H1 (cell line): Measurements from ENCODE around the gene ARHGDIB. TPM values are rescaled to one million over a fixed set of nuclear protein-coding genes. Genes with fewer than 3 reads are reported as not detected.
A peak's percentile ranks its signal among the peaks of the same experiment; 100 is the strongest.

Experiments used
- CTCF ChIA-PET: fragments of 300-600 bp; sonication (Branson Sonifier 250); formaldehyde crosslinking; loops from one replicate; lab custom pipeline; 2021; ENCODE audit not compliant: partially characterized antibody; lab: Charles Lee
- POLR2A ChIA-PET: fragments of 300-600 bp; sonication (Branson Sonifier 250); formaldehyde crosslinking; loops from one replicate; lab custom pipeline; 2021; ENCODE audit warnings: inconsistent platforms; ENCODE audit not compliant: partially characterized antibody; lab: Charles Lee
- DNase-seq, 2 experiments: peaks; one replicate each; pipeline versions ENCODE4 v3.0.0 to v3.0.0-alpha.2; 2010 to 2022; ENCODE audit warnings: low spot score in 2 of 2, low read depth in 1 of 2, mixed read lengths in 1 of 2
- FAIRE-seq: peaks from 2 replicates; lab custom pipeline; 2011; peaks lifted over from hg19 to GRCh38; lab: Jason Lieb, UNC
- H2AFZ ChIP-seq: 2 replicates; pipeline ENCODE4 v1.8.1; 2012; ENCODE audit warnings: low read length, inconsistent platforms
- H2AK5ac ChIP-seq: 2 replicates; pipeline ENCODE4 v1.6.1; 2013; ENCODE audit warnings: low read depth, low read length
- H2BK120ac ChIP-seq: replicated peaks from 2 replicates; pipeline ENCODE3; 2013; ENCODE audit warnings: low read depth, low read length, inconsistent platforms
- H2BK12ac ChIP-seq: 2 replicates; pipeline ENCODE4 v1.6.1; 2013; ENCODE audit warnings: low read depth, low read length
- H2BK15ac ChIP-seq: 2 replicates; pipeline ENCODE4 v1.6.1; 2013; ENCODE audit warnings: low read length
- H2BK20ac ChIP-seq: 2 replicates; pipeline ENCODE4 v1.6.1; 2013; ENCODE audit warnings: low read length
- H2BK5ac ChIP-seq: 2 replicates; pipeline ENCODE4 v1.6.1; 2013; ENCODE audit warnings: low read depth, low read length
- H3K14ac ChIP-seq: 2 replicates; pipeline ENCODE4 v1.6.1; 2013; ENCODE audit warnings: inconsistent platforms; ENCODE audit not compliant: insufficient read length
- H3K18ac ChIP-seq: 2 replicates; pipeline ENCODE4 v1.6.1; 2013; ENCODE audit warnings: low read length; ENCODE audit errors: extremely low read depth
- H3K23ac ChIP-seq: 2 replicates; pipeline ENCODE4 v1.6.1; 2013; ENCODE audit warnings: inconsistent platforms; ENCODE audit not compliant: insufficient read length
- H3K23me2 ChIP-seq: 2 replicates; pipeline ENCODE4 v1.6.1; 2013; ENCODE audit warnings: low read depth, low read length
- H3K27ac ChIP-seq: 2 replicates; pipeline ENCODE4 v1.6.1; 2011; ENCODE audit warnings: low read depth, low read length, inconsistent platforms
- H3K27me3 ChIP-seq, 4 experiments: replicated peaks in 1 of 4; 1 replicate in 1 of 4; 2 replicates in 3 of 4; pipeline versions ENCODE4 v1.6.1 to v1.8.1; 2011 to 2013; ENCODE audit warnings: low read length in 3 of 4, mild to moderate bottlenecking in 3 of 4, inconsistent platforms in 2 of 4, mixed read lengths in 2 of 4, moderate library complexity in 1 of 4; ENCODE audit not compliant: control insufficient read depth in 3 of 4, insufficient read depth in 3 of 4; ENCODE audit errors: extremely low read depth in 1 of 4
- H3K36me3 ChIP-seq, 4 experiments: 2 replicates each; pipeline versions ENCODE4 v1.6.1 to v1.8.1; 2011 to 2013; ENCODE audit warnings: mild to moderate bottlenecking in 4 of 4, low read length in 3 of 4, moderate library complexity in 2 of 4, control low read depth in 1 of 4, inconsistent platforms in 1 of 4; ENCODE audit not compliant: insufficient read depth in 4 of 4, control insufficient read depth in 2 of 4
- H3K4ac ChIP-seq: replicated peaks from 2 replicates; pipeline ENCODE3; 2013; ENCODE audit warnings: low read length, low read depth, mixed read lengths, inconsistent platforms; ENCODE audit not compliant: insufficient read length
- H3K4me1 ChIP-seq, 4 experiments: replicated peaks in 1 of 4; 1 replicate in 1 of 4; 2 replicates in 3 of 4; pipeline versions ENCODE4 v1.6.1 to v1.8.1; 2011 to 2013; ENCODE audit warnings: low read length in 3 of 4, inconsistent platforms in 2 of 4, mixed read lengths in 1 of 4; ENCODE audit not compliant: insufficient read depth in 4 of 4, control insufficient read depth in 3 of 4
- H3K4me2 ChIP-seq, 2 experiments: 2 replicates each; pipeline versions ENCODE4 v1.6.1 to v1.8.1; 2011 to 2013; ENCODE audit warnings: low read depth in 2 of 2, low read length in 2 of 2, control low read depth in 1 of 2, inconsistent platforms in 1 of 2, mild to moderate bottlenecking in 1 of 2; ENCODE audit not compliant: insufficient read depth in 1 of 2
- H3K4me3 ChIP-seq, 4 experiments: fragments of 200-600, 300-600 bp in 1 of 4; sonication (generic), shearing (Covaris generic), sonication (Bioruptor Twin) in 1 of 4; 2 replicates each; pipeline versions ENCODE4 v1.5.1 to v1.8.1; 2011 to 2016; ENCODE audit warnings: low read length in 4 of 4, low read depth in 3 of 4, control low read depth in 2 of 4, inconsistent platforms in 2 of 4, mild to moderate bottlenecking in 2 of 4, mixed read lengths in 1 of 4, moderate library complexity in 1 of 4; ENCODE audit not compliant: insufficient read depth in 2 of 4; ENCODE audit errors: extremely low read depth in 1 of 4
- H3K56ac ChIP-seq: replicated peaks from 2 replicates; pipeline ENCODE3; 2013; ENCODE audit warnings: low read depth, mild to moderate bottlenecking, mixed read lengths, low read length, inconsistent platforms; ENCODE audit not compliant: insufficient read length
- H3K79me1 ChIP-seq: 2 replicates; pipeline ENCODE4 v1.6.1; 2013; ENCODE audit warnings: low read depth, low read length, control low read depth
- H3K79me2 ChIP-seq, 2 experiments: 2 replicates each; pipeline versions ENCODE4 v1.6.1 to v1.8.1; 2012 to 2013; ENCODE audit warnings: low read length in 2 of 2, mild to moderate bottlenecking in 2 of 2, inconsistent platforms in 1 of 2; ENCODE audit not compliant: insufficient read depth in 2 of 2, control insufficient read depth in 1 of 2
- H3K9ac ChIP-seq, 4 experiments: replicated peaks in 1 of 4; 1 replicate in 1 of 4; 2 replicates in 3 of 4; pipeline versions ENCODE4 v1.6.1 to v1.8.1; 2011 to 2013; ENCODE audit warnings: low read depth in 3 of 4, low read length in 3 of 4, control low read depth in 2 of 4, mild to moderate bottlenecking in 2 of 4, moderate library complexity in 2 of 4, inconsistent platforms in 1 of 4; ENCODE audit errors: extremely low read depth in 1 of 4
- H3K9me3 ChIP-seq, 2 experiments: 2 replicates each; pipeline versions ENCODE4 v1.6.1 to v1.8.1; 2012 to 2013; ENCODE audit warnings: mild to moderate bottlenecking in 2 of 2, moderate library complexity in 2 of 2, control low read depth in 1 of 2, inconsistent platforms in 1 of 2, low read depth in 1 of 2, low read length in 1 of 2, mixed read lengths in 1 of 2; ENCODE audit not compliant: insufficient read depth in 2 of 2
- H4K20me1 ChIP-seq, 2 experiments: replicated peaks in 1 of 2; 2 replicates each; pipeline versions ENCODE3 to v1.8.1; 2011 to 2013; ENCODE audit warnings: inconsistent platforms in 2 of 2, low read length in 2 of 2, mild to moderate bottlenecking in 1 of 2; ENCODE audit not compliant: insufficient read depth in 2 of 2, control insufficient read depth in 1 of 2
- H4K5ac ChIP-seq: 2 replicates; pipeline ENCODE4 v1.6.1; 2013; ENCODE audit warnings: low read length, low read depth, mixed read lengths, inconsistent platforms; ENCODE audit not compliant: insufficient read length
- H4K8ac ChIP-seq: 2 replicates; pipeline ENCODE4 v1.8.0; 2013; ENCODE audit warnings: mild to moderate bottlenecking, moderate library complexity, low read length, inconsistent platforms; ENCODE audit not compliant: insufficient read depth; ENCODE audit errors: extremely low read depth
- H4K91ac ChIP-seq: replicated peaks from 2 replicates; pipeline ENCODE3; 2013; ENCODE audit warnings: low read length, mixed read lengths, inconsistent platforms; ENCODE audit not compliant: insufficient read length
- BRCA1 ChIP-seq: IDR thresholded peaks from 2 replicates; pipeline ENCODE4 v1.6.1; 2012; ENCODE audit warnings: low read depth, low read length, improper control_type of control experiment
- CBX8 ChIP-seq: fragments of 300-800, 300-1000 bp; sonication (generic); IDR thresholded peaks from 2 replicates; pipeline ENCODE4 v1.7.1; 2016; ENCODE audit warnings: low read depth, low read length, borderline replicate concordance
- CHD1 ChIP-seq: IDR thresholded peaks from 2 replicates; pipeline ENCODE4 v1.6.1; 2012; ENCODE audit warnings: low read depth, low read length, improper control_type of control experiment
- POLR2A ChIP-seq, 2 experiments: IDR thresholded peaks; 1 replicate in 1 of 2; 2 replicates in 1 of 2; pipeline ENCODE4 v1.6.1; 2011; ENCODE audit warnings: low read depth in 2 of 2, low read length in 2 of 2, mild to moderate bottlenecking in 2 of 2; ENCODE audit errors: control extremely low read depth in 1 of 2
- SIRT6 ChIP-seq: IDR thresholded peaks from one replicate; pipeline ENCODE4 v1.7.1; 2012; ENCODE audit warnings: low read length, inconsistent platforms
- USF2 ChIP-seq: IDR thresholded peaks from 2 replicates; pipeline ENCODE4 v1.6.1; 2011; ENCODE audit warnings: low read length, improper control_type of control experiment
- WGBS, 2 experiments: shearing (Covaris generic) in 1 of 2; methylation state at CpG; one replicate each; pipeline versions ENCODE4 v1.1.6 to v1.1.7; 2013 to 2015; ENCODE audit warnings: low lambda C conversion rate in 2 of 2, mixed read lengths in 2 of 2, inconsistent platforms in 1 of 2, low coverage in 1 of 2, missing lambda C conversion rate in 1 of 2; ENCODE audit not compliant: insufficient replicate concordance in 2 of 2, insufficient coverage in 1 of 2, insufficient read length in 1 of 2; ENCODE audit errors: extremely low coverage in 1 of 2, missing lambda C conversion rate in 1 of 2; 5-methylcytosine and 5-hydroxymethylcytosine counted together
- polyA plus RNA-seq, 7 experiments: library from polyadenylated mRNA; depleted of rRNA in 3 of 7; stranded (reverse) in 5 of 7; unstranded in 2 of 7; fragments of >200 nt in 5 of 7; fragments of 200-250 nt in 2 of 7; gene quantifications; 1 replicate in 5 of 7; 2 replicates in 1 of 7; 4 replicates in 1 of 7; pipeline versions ENCODE4 v1.2.1 to v1.2.3, GENCODE V29; 2011 to 2013; ENCODE audit warnings: missing spikeins in 2 of 7, mixed read lengths in 2 of 7
- total RNA-seq: library from RNA; stranded (reverse); fragmentation: NEBNext Ultra II Directional; extraction: Animal tissue kit (Norgen Biotek cat#: 25700); gene quantifications from 2 replicates; pipeline ENCODE4 v1.2.1, GENCODE V29; 2021

The ARHGDIB gene
- total and polyA plus RNA-seq, 2 of the 8 experiments (the other 6 are each of a cell fraction or from before 2014, with no cell fraction given): 0.82 to 1.3 TPM

GRCh38 chr12:14984036-14984435 lies 22.6 kb upstream of the ARHGDIB start:
- H2BK120ac ChIP-seq: no peak overlapping the region
- ChIA-PET CTCF (interaction anchor here (0.8 to 2.1 kb wide), 4 partner anchors 10 to 173 kb away, joined by 3 to 9 read pairs (median 5); no protein-coding TSS in a partner anchor), POLR2A (interaction anchor here (0.5 kb wide), 1 partner anchor 181 kb away, joined by 3 read pairs; no protein-coding TSS in a partner anchor)
- H3K36me3 ChIP-seq: no peaks in the 10 kb centered on the region
- H3K56ac ChIP-seq: no peak overlapping the region
- no peak overlapping the region for H2BK12ac ChIP-seq
- H3K4me1 ChIP-seq: no peaks in the 10 kb centered on the region
- no peak overlapping the region for H3K4ac ChIP-seq
- H4K8ac ChIP-seq: no peak overlapping the region
- H3K14ac ChIP-seq: no peak overlapping the region
- no peak overlapping the region for H3K9ac ChIP-seq
- no peak overlapping the region for H3K23ac ChIP-seq
- no peak overlapping the region for H3K4me3 ChIP-seq
- no peaks in the 10 kb centered on the region for H3K27me3 ChIP-seq
- no peak overlapping the region for H4K5ac ChIP-seq
- no peaks in the 10 kb centered on the region for H4K20me1 ChIP-seq
- H3K18ac ChIP-seq: no peak overlapping the region
- no peaks in the 10 kb centered on the region for H3K79me1 ChIP-seq
- no peak overlapping the region for H3K27ac ChIP-seq
- no peak overlapping the region for H2BK5ac ChIP-seq
- H3K4me2 ChIP-seq: no peak overlapping the region
- H2AK5ac ChIP-seq: no peak overlapping the region
- H3K23me2 ChIP-seq: no peaks in the 10 kb centered on the region
- no peak overlapping the region for H2BK15ac ChIP-seq
- no peak for FAIRE-seq
- no peaks in the 10 kb centered on the region for H3K79me2 ChIP-seq
- WGBS, 2 experiments: 81% methylated on average over 1 of the region's 1 CpG; no CpG with 5 or more reads in 1 of the 2 experiments
- no peaks in the 10 kb centered on the region for H3K9me3 ChIP-seq
- H2AFZ ChIP-seq: 0 out of 2 replicates have a peak overlapping the region, but pooled peaks have one; percentile 4
- H4K91ac ChIP-seq: no peak overlapping the region
- no peak for DNase-seq
- H2BK20ac ChIP-seq: no peak overlapping the region
- TF ChIP-seq POLR2A (IDR thresholded peaks at IDR 0.05; ENCODE audit: control extremely low read depth in 1 of 2, low read depth in 2 of 2, low read length in 2 of 2) (no peak), CBX8 (no peak), BRCA1 (no peak), CHD1 (no peak), SIRT6 (no peak), USF2 (no peak)
